ENCODE data around the gene SWAP70. TPM values are rescaled to one million over a fixed set of nuclear protein-coding genes. Genes with fewer than 3 reads are reported as not detected.

Gene SWAP70
- total RNA-seq, 1 donor from 2014 or later: 24.0 TPM

- no peak for DNase-seq (ENCODE audit: low spot score in 2 of 2, unreplicated experiment in 2 of 2)
These were observed 37.1 kb upstream of the SWAP70 start for GRCh38 chr11:9626496-9627394.

DNA sequence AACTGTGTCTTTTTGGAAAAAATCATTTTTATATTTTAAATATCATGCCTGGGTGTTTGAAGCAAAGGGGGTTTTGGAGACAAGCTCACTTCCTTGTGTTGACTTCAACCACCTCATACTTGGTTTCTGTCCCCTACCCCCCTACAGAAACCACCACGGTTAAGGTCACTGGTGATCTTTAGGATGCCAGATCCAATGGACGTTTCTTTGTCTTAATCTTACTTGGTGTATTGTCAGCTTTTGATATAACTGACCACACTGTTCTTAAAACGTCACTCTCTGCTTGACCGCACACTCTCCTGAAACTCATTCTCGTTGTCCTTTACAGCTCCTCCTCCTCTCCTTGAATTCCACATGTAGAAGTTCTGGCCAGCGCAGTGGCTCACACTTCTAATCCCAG lies 34.8 kb upstream of the SWAP70 start:
- no peak for DNase-seq (ENCODE audit: low spot score in 2 of 2, unreplicated experiment in 2 of 2)
- Mint-ChIP-seq H3K36me3 (no peaks in the 10 kb centered on the region), H3K27ac (no peak overlapping the region), H3K9me3 (peaks cover 14% of the 10 kb centered on the region), H3K4me1 (peaks cover 15% of the 10 kb centered on the region), H3K4me3 (no peak overlapping the region), H3K27me3 (ENCODE audit: low read depth) (no peaks in the 10 kb centered on the region)
- no peak for TF ChIP-seq CTCF (IDR thresholded peaks at IDR 0.05; ENCODE audit: unreplicated experiment)

More at GRCh38 chr11:9626496-9627394, 37.1 kb upstream of the SWAP70 start:
- Mint-ChIP-seq H3K36me3 (peaks cover 1% of the 10 kb centered on the region), H3K9me3 (no peaks in the 10 kb centered on the region), H3K4me3 (no peak overlapping the region), H3K27ac (no peak overlapping the region), H3K27me3 (ENCODE audit: low read depth) (no peaks in the 10 kb centered on the region), H3K4me1 (peaks cover 16% of the 10 kb centered on the region)
- TF ChIP-seq CTCF (IDR thresholded peaks at IDR 0.05; ENCODE audit: unreplicated experiment): no peak

DNA sequence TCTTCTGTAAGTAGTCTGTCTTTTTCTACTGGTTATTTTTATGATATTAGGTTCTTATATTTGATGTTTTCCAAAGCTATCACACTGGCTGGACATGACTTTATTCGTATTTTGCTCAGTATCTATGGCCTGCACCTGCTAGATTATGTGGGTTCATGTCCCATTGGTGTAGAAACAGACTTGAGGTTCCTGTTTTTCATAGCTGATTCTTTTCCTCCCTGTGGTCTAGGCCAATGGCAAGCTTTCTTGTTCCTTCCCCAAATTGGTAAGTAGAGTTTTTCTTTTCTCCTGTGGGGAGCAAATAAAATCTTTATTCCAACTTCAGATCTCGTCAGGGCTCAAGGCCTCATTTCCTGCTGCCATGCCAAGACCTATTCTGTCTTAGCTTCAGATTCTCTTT lies 30.2 kb upstream of the SWAP70 start:
- no peak for TF ChIP-seq CTCF (IDR thresholded peaks at IDR 0.05; ENCODE audit: unreplicated experiment)
- no peak for DNase-seq (ENCODE audit: low spot score in 2 of 2, unreplicated experiment in 2 of 2)
- Mint-ChIP-seq H3K27me3 (ENCODE audit: low read depth) (no peaks in the 10 kb centered on the region), H3K27ac (no peak overlapping the region), H3K4me3 (no peak overlapping the region), H3K9me3 (peaks cover 18% of the 10 kb centered on the region), H3K36me3 (no peaks in the 10 kb centered on the region), H3K4me1 (no peaks in the 10 kb centered on the region)

- Mint-ChIP-seq H3K4me1 (no peaks in the 10 kb centered on the region), H3K36me3 (no peaks in the 10 kb centered on the region), H3K9me3 (peaks cover 18% of the 10 kb centered on the region), H3K27ac (no peak overlapping the region), H3K4me3 (no peak overlapping the region), H3K27me3 (ENCODE audit: low read depth) (no peaks in the 10 kb centered on the region)
- TF ChIP-seq CTCF (IDR thresholded peaks at IDR 0.05; ENCODE audit: unreplicated experiment): no peak
- no peak for DNase-seq (ENCODE audit: low spot score in 2 of 2, unreplicated experiment in 2 of 2)
These were observed 27.2 kb upstream of the SWAP70 start for GRCh38 chr11:9636691-9637090.

- Mint-ChIP-seq H3K4me3 (no peak overlapping the region), H3K27ac (no peak overlapping the region), H3K27me3 (ENCODE audit: low read depth) (no peaks in the 10 kb centered on the region), H3K9me3 (peaks cover 4% of the 10 kb centered on the region), H3K36me3 (no peaks in the 10 kb centered on the region), H3K4me1 (no peaks in the 10 kb centered on the region)
- no peak for TF ChIP-seq CTCF (IDR thresholded peaks at IDR 0.05; ENCODE audit: unreplicated experiment)
- no peak for DNase-seq (ENCODE audit: low spot score in 2 of 2, unreplicated experiment in 2 of 2)
These were observed 24.8 kb upstream of the SWAP70 start for GRCh38 chr11:9639099-9639498.

Data from mesothelial cell of epicardium (in vitro differentiated cells).